Adipose tissue (tissue), 3 donors: Measurements from ENCODE around the gene NKD1. TPM values are rescaled to one million over a fixed set of nuclear protein-coding genes. Genes with fewer than 3 reads are reported as not detected.

Experiments used
- H3K27ac ChIP-seq: one replicate; pipeline ENCODE4 v1.5.1; 2013; ENCODE audit warnings: low read depth, low read length
- WGBS, 3 donors: extraction: QIAGEN DNeasy Blood & Tissue Kit; methylation state at CpG; one replicate each; pipeline ENCODE4 v1.1.7; 2013; 5-methylcytosine and 5-hydroxymethylcytosine counted together
- polyA plus RNA-seq, 3 donors: library from polyadenylated mRNA; stranded (reverse); fragments of 200-250 nt; gene quantifications; one replicate each; pipeline ENCODE4 v1.2.3, GENCODE V29; 2013
- donor health status: healthy with polysubstance abuse.
- donor health status: Bipolar disorder and iron deficiency.
- donor health status: healthy.

Gene NKD1
- polyA plus RNA-seq, 3 donors: 0.31 to 1.3 (median 1.1) TPM

DNA sequence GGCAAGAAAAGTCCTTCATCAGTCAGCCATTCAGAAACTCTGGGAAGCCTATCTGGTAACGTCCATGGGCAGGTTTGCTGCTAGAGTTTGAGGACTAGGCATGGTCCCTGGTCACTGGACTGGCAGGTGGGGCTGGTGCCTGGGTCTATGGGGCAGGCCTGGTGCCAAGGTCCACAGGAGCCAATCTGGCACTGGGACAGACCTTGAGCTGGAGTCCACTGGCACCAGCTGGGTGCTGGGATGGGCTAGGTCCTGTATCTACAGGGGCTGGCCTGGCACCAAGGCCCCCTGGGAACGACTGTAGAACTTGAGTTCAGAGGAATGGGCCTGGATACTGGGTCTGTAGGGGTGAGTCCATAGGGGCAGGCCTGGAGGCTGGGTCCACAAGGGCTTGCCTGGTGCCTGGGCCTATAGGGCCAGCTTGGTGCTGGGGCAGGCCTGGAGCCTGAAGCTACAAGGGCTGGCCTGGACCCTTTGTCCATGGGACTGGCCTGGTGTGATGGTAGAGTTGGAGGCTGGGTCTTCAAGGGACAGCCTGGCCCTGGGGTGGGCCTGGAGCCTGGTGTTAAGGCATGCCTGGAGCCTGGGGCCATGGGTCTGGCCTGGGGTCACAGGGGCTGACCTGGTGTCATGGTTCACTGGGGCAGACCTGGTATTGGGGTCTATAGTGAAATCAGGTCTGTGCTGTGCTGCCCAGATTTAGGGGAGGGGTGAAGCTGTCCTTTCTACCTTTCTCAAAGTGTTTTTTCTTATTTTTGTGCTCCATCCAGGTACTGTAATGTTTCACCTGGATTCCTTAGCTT lies 30.5 kb upstream of the NKD1 start:
- WGBS, 3 donors: 48 to 81% (median 76%) methylated on average over 2 of the region's 2 CpGs

DNA sequence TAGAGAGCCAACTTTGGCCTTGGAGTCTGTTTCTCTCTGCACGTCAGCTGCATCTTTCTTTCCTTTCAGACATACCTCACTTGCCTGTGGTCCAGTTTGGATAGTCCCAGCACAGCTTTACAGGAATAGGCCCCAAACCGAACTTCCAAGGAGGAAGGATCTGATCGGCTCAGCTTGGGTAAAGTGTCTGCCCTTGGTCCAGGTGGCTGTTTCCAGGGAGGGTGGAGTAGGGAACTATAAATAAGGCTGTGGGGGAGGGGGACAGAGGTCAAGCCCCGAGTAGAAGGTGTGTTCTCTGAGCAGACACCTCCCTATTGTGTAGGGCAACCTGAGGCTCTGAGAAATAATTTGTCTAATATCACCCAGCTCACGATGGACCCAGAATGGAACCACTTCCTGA lies 29.2 kb upstream of the NKD1 start:
- 66 to 77% (median 70%) methylated on average over 5 of the region's 5 CpGs for WGBS, 3 donors
- no peak overlapping the region for H3K27ac ChIP-seq

More for the DNA sequence above, 30.5 kb upstream of the NKD1 start:
- H3K27ac ChIP-seq: no peak overlapping the region

DNA sequence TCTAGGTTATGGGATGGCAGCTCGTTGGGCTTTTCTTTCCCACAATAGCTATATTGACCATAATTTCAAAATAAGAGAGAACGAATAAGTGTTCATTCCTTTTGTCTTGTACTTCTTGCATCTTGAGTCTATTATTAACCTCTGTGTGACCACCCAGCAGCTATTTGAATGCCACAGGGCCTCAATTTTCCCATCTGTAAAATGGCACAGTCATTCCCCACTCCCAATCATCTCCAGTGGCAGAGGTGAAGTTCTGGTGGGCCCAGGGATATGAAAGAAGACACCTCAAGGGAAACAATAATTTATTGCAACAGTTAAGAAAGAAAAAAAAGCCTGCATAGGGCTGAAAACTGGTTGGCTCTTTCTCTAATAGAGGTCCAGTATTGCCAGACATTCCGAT lies 28.6 kb upstream of the NKD1 start:
- 78 to 81% (median 80%) methylated on average over 3 of the region's 3 CpGs for WGBS, 3 donors
- H3K27ac ChIP-seq: no peak overlapping the region

DNA sequence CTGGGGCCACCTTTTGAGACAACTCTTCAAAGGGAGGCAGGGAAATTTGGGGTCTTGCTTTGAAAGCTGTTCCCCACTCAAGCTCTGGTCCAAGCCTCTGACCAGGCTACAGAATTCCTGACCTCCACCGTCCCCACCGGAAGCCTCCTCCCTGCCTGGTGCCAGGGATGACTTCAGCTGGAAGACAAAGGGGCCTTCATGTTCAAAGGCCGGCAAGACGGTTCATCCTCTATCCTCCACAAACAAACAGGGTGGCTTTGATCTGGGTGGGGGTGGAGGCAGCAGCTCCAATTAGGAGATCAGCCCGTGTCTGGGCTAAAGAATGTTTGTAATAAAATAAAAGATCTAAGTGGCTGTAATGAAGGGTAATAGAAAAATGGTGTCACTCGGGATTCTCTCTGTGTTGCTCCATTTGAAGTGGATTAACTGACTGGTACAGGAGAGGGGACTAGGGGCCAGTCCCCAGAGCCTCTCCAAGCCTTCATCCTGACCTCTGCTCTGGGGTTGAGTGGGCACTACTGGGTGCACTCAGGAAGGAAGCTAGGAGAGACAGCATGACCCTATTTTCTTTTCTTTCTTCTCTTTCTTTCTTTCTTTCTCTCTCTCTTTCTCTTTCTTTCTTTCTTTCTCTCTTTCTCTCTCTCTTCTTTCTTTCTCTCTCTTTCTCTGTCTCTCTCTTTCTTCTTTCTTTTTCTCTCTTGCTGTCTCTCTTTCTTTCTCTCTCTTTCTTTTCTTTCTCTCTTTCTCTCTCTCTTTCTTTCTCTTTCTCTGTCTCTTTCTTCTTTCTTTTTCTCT lies 27.5 kb upstream of the NKD1 start:
- H3K27ac ChIP-seq: no peak overlapping the region
- WGBS, 3 donors: 31 to 37% (median 37%) methylated on average over 6 of the region's 6 CpGs

DNA sequence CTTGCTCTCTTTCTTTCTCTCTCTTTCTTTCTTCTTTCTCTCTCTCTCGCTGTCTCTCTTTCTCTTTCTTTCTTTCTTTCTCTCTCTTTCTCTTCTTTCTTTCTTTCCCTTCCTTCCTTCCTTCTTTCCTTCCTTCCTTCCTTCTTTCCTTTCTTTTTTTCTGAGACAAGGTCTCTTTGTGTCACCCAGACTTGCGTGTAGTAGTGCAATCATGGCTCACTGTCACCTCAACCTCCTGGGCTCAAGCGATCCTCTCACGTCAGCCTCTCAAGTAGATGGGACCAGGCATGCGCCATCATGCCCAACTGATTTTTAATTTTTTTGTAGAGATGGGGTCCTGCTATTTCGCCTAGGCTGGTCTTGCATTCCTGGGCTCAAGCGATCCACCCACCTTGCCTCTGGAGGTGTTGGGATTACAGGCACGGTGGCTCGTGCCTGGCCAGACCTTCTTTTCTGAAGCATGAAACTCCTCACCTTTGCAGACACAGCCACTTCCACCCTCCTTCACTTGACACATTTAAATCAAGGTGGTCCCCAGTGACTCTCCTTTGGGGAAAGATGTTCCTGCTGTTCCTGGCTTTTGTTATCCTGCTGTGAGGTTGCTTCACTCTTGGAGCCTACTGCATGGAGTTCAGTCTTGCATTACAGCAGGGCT lies 26.8 kb upstream of the NKD1 start:
- whole genome bisulfite sequencing, 3 donors: 80 to 88% (median 82%) methylated on average over 9 of the region's 9 CpGs
- H3K27ac ChIP-seq: no peak overlapping the region

DNA sequence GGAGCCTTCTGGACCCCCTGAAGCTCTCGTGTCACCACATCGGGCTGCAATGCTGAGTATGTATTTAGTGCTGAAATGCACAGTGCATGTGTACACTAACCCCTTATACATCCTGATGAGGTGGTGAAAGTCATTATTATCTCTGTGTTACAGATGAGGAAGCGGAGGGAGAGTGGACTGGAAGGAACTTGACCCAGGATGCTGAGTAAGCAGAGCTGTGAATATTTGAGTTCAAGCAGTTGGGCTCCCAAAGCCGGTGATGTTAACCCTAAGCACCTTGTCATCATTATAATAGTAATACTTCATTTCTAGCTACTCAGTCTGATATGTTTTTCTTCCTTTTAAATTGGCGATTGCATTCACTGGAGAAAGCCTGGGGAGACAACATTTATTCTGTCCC lies 25.9 kb upstream of the NKD1 start:
- WGBS, 3 donors: 69 to 78% (median 76%) methylated on average over 5 of the region's 5 CpGs
- no peak overlapping the region for H3K27ac ChIP-seq

DNA sequence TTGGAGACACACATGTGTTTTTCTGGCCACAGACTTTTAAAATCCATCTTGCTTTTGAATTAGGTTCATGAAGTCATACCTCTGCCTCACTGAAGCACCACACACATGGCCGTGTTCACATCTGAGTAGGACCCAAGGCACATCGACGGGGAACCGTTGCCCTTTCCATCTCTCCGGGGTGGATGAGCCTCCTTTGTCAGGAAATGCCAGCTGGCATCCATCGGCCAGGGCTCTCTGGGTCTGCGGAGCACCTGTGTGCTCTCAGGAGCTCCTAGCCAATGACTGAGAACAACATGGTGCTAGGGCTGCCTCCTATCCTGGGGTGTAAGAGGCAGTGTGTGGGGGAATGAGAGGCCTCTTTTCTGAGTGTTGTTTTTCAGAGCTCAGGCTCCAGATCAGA lies 24.5 kb upstream of the NKD1 start:
- H3K27ac ChIP-seq: no peak overlapping the region
- WGBS, 3 donors: 84 to 92% (median 91%) methylated on average over 7 of the region's 7 CpGs

DNA sequence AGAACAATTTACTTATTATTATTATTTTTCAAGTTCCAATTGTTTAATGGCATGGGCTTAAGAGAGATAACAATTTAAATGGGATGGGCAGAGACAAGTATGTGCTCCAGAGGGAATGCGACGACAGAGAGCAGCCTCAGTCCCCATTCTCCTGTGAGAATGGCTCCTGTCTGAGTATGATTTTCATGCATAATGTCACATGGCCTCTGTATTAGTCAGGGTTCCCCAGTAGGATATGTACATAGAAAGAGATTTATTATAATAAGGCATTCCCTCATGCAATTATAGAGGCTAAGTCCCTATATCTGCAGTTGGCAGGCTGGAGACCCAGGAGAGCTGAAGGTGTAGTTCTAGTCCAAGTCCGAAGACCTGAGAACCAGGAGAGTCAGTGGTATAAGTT lies 22.9 kb upstream of the NKD1 start:
- WGBS, 3 donors: 88 to 93% (median 91%) methylated on average over 3 of the region's 3 CpGs
- H3K27ac ChIP-seq: no peak overlapping the region

DNA sequence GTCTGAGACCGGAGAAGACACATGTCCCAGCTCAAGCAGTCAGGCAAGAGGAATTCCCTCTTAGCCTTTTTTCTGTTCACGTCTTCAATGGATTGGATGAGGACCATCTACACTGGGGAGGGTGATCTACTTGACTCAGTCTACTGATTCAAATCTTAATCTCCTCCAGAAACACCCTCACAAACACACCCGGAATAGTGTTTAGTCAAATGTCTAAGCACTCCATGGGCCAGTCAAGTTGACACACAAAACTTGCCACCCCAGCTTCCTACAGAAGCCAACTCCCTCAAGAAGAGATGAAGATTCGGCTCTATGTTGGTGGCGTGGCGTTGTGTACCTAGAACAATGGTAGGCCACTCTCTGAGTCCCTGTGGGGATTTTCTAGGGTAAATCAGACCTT lies 22.5 kb upstream of the NKD1 start:
- H3K27ac ChIP-seq: no peak overlapping the region
- 93 to 95% (median 95%) methylated on average over 6 of the region's 6 CpGs for WGBS, 3 donors

DNA sequence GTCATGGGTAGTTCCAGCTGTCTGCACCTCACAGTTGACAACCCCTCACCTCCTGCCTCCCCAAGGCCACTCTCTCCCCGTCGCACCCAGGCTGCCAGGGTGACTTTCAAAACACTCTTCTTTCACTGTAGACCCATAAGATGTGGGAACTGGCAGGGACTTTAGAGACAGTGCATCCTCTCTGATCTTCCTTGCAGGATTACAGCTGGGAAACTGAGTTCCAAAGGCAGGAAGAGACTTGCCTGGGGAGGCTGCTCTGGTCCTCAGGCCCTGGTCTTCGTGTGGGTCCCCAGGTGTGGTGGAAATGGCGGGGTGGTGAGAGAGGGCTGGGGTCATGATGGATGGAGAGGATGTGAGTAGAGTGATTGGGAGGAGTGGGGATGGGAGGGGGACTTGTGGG lies 21.9 kb upstream of the NKD1 start:
- H3K27ac ChIP-seq: no peak overlapping the region
- 71 to 85% (median 82%) methylated on average over 4 of the region's 4 CpGs for WGBS, 3 donors

DNA sequence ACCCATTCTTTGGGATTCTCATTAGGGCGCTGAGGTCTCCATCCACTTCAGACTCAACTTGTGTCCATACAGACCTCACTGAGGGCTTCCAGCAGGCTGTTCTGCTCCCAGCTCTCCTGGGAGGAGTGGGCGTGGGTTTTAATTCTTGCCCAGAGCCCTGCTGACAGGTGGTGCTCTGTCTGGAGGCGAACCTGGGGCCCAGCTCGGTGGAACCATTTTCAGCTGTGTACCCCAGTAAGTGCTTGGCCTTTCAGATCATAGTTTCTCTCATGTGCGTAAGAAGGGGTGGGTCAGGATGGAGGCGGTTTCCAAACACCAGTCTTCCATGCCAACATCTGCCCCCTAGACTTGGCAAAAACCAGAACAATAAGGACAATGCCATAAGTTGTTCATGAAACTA lies 21.4 kb upstream of the NKD1 start:
- 85 to 94% (median 94%) methylated on average over 6 of the region's 6 CpGs for WGBS, 3 donors
- no peak overlapping the region for H3K27ac ChIP-seq

DNA sequence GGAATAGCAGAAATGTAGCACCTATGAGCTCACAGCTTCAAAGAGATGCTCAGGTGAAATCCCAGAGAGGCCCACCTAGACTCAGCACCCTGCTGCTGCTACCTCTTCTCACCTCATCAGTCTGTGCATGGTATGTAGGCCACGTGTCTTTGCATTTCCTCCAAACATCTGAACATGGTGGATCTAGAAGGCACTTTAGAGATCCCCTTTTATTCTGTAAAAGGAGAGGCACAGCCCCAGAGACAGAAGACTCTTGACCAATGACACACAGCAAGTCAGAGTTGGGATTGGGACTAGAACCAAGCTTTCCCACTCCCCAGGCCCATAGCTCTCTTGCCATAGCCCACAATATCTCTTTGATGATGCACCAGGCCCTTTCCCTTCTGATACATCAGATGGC lies 19.4 kb upstream of the NKD1 start:
- no peak overlapping the region for H3K27ac ChIP-seq
- WGBS, 3 donors: 55 to 65% (median 58%) methylated on average over 1 of the region's 1 CpG

DNA sequence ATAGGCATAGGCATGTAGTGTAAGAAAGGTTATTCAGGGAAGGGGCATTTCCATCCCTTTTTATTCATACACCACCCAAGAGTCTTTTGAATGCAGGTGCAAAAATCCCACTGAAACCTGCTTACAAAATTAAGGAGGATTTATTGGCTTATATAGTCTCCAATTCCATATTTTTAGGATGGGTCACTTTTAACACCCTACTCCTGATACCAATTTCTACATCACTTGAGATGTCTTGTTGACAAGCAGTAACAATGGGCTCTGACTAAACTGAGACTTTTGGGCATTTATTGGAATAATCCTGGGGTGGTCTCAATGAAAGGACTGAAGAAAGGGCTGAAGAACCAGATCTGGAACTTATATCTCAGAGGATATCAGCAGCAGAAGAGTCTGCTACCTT lies 18.9 kb upstream of the NKD1 start:
- no peak overlapping the region for H3K27ac ChIP-seq

DNA sequence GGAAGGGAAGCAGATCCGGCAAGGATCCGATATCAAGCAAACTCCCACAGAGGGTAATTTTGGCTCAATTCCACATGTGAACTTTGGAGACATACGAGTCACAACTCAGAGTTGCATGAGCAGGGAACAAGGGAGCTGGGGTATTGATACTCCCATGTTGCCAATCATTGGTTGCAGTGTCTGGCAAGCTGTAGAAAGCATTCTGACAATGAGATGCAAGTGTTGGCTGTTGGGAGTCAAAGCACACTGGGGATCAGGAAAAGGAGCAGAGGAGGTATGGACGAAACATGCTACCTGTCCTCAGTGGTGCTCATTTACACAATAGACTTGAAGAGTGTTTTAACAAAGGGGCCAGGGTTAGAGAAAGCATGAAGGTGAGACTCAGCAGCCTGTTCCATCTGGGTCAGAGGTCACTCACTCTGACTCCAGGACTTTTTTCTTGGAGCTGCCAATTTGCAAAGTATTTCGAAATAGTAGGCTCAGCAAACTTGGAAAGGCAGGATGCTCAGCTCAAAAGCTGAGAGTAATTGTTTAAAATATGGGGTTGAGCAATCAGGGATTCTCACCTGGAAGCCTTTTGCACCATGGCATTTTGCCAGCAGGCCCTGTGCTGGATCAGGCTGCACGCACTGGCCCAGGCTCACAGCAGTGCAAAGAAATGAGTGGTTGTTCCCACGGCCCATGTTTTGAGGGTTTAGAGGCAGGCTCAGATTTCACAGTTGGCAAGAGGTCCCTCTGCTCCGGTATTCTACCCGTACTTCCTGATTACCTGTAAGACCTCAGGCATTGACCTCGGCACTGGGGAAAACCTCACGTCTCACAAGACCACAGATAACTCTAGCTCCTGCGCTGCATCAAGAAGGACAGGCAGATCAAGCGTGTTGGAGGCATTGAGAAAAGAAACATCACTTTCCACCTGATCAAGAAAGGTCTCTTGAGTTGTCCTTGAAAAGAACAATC lies 17.6 kb upstream of the NKD1 start:
- no peak overlapping the region for H3K27ac ChIP-seq
- WGBS, 3 donors: 48 to 77% (median 74%) methylated on average over 13 of the region's 13 CpGs

DNA sequence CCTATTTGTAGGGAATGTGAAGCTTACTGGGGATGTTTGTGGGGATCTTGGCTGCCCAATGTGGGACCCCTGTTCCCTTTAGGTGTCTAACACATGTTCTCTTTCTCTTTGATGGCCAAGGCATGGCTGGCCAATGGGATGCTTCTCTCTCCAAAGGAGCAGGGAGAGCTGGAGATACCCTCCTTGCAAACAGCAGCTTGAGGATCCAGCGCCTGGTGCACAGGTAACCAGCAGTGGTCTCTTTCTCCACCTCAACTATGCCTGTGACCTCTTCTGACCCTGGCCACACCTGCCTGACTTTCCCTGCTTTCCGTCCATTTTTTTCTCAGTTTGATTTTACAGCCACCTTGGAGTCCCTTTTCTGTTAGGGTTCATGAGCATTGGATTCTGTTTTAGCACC lies 16.8 kb upstream of the NKD1 start:
- 88 to 94% (median 91%) methylated on average over 2 of the region's 2 CpGs for WGBS, 3 donors

DNA sequence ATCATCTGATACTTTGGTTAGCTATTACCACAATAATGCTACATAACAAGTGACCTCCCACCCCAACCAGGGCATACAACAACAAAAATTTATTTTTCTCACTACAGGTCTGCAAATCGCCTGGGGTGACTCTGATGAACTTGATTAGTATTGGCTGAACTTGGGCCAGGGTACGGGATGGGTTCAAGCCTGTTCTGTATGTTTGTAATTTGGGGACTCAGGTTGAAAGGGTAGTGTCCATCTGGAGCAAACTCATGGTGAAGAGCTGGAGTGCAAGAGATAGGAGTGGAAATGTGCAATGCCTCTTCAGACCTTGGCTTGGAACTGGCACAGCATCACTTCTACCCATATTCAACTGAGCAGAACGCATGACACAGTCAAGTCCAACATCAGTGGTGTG lies 16.3 kb upstream of the NKD1 start:
- H3K27ac ChIP-seq: no peak overlapping the region
- WGBS, 3 donors: 78 to 88% (median 84%) methylated on average over 3 of the region's 3 CpGs

More for the DNA sequence above, 16.8 kb upstream of the NKD1 start:
- no peak overlapping the region for H3K27ac ChIP-seq

DNA sequence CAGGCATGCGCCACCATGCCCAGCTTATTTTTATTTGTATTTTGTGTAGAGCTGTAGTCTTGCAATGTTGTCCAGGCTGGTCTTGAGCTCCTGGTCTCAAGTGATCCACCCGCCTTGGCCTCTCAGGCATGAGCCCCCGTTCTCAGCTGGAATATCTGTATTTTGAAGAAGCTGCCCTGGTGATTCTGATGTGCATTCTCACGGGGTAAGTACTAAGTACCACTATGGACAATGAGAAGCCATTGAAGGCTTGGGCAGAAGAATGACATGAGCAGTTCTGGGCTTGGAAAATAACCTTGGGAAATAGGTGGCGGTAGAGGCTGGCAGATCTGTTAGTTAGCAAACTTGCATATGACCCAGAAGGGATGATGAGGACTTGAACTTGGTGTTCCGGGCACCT lies 15.6 kb upstream of the NKD1 start:
- H3K27ac ChIP-seq: no peak overlapping the region
- 94 to 95% (median 94%) methylated on average over 6 of the region's 6 CpGs for WGBS, 3 donors

DNA sequence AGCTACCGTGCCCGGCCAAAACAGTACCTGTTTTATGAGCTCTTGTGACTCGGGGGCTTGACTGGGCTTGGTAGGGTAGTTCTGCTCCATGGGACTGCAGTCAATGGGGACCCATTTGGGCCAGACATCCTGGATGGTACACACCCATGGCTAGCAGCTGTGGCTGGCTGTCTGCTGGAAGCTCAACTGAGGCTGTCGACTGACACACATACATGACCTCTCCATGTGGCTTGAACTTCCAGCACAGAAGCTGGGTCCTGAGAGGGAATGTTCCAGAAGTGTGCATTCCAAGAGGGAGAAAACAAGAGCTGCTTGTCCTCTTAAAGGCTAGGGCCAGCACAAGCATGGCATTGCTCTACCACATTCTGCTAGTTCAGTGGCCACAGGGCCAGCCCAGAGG lies 14.9 kb upstream of the NKD1 start:
- no peak overlapping the region for H3K27ac ChIP-seq
- WGBS, 3 donors: 80 to 94% (median 87%) methylated on average over 4 of the region's 4 CpGs
